SHP77 treated with DMSO at 0.1 percent for 48 hours (cell line): ENCODE measurements around the gene TET2.
"Not testable (repeated sequence)": the region's sequence is repeated elsewhere in the genome, so short reads cannot be mapped to it uniquely, and the experiment has no call there.

ENCODE experiments used
- DNase-seq: peaks from one replicate; lab custom pipeline; 2025; lab: John Stamatoyannopoulos, UW

Gene TET2

DNA sequence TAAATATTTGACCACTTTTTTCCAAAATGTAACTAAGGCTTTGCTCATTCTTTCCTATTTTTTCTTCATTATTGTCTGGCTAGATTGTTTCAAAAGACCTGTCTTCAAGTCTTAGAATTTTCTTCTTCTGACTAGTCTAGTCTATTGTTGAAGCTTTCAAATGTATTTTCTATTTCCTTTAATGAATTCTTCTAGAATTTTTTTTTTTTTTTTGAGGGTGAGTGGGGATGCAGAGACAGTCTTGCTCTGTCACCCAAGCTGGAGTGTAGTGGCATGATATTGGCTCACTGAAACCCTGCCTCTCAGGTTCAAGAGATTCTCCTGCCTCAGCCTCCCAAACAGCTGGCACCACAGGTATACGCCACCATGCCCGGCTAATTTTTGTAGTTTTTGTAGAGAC, 141.4 kb downstream of the TET2 start:
- DNase-seq = no peak

DNA sequence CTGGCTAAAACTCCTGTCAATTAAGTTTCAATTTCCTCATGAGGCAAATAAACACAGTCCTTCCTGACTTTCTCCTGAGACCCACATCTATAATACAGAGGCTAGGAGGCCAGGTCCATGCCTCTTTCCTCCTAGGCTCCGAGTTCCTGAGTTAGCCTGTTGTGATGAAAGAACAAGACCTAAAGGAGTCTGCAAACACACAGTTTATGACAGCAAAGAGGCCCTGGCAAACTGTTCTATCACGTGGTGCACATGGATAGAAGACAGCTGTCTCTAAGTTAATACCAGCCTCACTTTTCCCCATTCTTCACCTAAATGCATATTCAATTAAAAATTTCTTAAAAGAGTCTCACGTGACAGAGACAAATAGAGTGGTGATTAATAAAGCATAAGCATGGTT, 145.2 kb downstream of the TET2 start:
- no peak for DNase-seq

DNA sequence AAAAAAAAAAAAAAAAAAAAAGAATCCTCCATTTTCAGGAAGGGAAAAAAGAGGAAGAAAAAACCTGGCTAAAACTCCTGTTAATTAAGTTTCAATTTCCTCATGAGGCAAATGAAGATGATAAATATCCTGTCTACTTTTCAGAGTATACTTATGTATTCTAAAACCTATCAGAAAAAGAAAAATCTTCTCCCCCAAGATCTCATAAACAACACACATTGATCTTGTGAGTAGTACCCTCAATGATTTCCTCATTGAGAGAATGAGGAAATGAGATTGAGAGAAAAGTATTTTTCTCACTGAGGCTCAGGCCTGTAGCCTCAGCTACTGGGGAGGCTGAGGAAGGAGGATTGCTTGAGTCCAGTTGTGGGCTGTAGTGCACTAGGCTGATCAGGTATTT, 146.7 kb downstream of the TET2 start:
- DNase-seq = no peak

DNA sequence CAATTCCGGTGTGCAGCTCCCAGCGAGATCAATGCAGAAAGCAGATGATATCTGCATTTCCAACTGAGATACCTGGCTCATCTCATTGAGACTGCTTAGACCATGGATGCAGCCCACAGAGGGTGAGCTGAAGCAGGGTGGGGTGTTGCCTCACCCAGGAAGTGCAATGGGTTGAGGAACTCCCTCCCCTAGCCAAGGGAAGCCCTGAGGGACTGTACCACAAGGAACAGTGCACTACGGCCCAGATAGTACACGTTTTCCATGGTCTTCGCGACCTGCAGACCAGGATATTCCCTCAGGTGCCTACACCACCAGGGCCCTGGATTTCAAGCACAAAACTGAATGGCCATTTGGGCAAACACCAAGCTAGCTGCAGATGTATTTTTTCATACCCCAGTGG, 150.0 kb downstream of the TET2 start:
- DNase-seq = no peak

DNA sequence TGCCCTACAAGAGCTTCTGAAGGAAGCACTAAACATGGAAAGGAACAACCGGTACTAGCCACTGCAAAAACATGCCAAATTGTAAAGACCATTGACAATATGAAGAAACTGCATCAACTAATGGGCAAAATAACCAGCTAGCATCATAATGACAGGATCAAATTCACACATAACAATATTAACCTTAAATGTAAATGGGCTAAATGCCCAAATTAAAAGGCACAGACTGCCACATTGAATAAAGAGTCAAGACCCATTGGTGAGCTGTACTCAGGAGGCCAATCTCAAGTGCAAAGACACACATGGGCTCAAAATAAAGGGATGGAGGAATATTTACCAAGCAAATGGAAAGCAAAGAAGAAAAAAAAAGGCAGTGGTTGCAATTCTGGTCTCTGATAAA, 152.4 kb downstream of the TET2 start:
- not testable (repeated sequence) for DNase-seq

DNA sequence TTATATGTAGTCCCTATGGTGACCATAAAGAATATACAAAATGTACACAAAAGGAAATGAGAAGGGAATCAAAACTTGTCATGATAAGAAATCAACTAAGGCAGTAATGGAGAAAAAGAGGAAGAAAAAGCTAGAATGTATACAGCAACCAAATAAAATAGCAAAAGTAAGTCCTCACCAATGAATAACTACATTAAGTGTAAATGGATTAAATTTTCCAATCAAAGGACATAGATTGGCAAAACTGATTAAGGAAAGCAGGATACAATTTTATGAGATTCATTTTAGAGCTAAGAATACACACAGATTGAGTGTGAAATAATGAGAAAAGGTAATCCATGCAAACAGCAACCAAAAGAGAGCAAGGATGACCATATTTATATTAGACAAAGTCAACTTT, 157.4 kb downstream of the TET2 start:
- DNase-seq = no peak

DNA sequence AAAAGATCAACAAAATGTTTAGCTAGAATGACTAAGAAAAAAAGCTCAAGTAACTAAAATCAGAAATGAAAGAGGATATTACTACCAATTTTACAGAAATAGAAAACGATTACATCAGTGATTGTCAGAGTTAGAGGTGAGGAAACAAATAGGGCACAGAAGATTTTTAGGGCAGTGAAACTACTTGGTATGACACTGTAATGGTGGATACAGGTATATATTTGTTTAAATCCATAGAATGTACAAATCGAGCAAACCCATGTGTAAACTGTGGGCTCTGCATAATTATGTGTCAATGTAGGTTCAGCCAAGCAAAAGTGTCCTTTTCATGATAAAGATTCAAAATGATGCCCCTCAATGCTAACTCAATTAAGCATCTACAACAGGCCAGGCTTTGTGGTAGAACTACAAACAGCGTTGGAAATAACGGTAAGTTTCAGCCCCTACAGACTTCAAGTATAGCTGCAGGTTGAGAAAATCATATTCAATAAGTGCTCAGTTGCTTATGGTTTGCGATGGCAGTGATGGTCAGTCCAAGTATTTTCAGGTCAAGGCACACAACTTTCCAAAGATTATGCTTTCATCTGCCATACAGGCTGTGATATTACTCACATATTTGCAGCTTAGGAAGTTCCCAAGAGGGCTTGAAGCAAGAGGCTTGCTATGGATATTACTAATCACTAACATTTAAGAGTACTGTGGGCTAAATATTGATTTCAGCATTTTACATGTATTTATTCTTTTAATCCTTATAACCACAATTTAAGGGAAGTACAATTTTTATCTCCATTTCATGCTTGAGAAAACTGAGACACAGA, 158.6 kb downstream of the TET2 start:
- no peak for DNase-seq

DNA sequence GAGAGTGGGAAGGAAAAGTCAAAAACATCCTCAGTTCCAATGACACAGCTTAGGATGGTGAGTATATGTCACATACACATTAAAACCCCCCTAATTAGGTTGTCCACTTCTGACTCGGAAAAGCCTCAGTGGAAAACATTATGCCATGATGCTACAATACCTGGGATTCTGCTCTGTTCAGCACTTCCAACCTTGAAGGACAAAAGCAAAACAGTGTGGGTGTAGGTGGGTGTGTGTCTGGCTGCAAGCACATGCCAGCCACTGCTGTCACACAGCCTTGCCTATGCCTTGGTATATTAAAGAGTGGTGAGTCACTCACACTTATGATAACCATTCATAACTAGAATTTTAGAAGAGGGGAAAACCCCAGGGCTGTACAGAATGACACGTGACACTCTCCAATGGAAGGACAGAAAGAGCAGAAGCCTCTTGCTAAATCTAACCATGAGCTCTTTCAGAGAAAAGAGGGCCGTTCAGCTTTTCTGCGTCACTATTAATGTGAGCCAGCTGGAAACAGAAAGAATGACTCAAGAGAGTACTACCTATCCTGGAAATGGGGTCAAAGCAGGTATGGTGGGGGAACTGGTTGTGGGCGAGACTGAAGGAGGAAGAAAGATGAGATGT, 159.6 kb downstream of the TET2 start:
- DNase-seq = no peak

DNA sequence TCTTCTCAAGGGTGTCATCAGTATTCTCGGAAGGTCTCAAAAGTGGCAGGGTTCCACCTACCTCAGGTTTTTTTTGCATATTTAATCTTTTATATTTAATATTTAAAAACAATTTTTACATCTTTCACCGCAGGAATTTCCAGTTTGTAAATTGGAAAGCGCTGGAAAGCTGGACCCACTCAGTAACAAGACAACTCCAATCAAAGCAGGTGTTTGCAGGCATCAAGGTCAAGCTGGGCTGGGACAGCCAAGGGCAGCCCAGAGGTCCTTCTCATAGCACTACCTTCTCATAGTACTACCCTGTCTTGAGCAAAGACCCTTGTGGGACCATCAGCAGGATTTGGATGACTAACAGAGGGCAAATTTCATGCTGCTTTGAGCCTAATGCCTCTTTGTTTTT, 160.1 kb downstream of the TET2 start:
- DNase-seq = no peak

DNA sequence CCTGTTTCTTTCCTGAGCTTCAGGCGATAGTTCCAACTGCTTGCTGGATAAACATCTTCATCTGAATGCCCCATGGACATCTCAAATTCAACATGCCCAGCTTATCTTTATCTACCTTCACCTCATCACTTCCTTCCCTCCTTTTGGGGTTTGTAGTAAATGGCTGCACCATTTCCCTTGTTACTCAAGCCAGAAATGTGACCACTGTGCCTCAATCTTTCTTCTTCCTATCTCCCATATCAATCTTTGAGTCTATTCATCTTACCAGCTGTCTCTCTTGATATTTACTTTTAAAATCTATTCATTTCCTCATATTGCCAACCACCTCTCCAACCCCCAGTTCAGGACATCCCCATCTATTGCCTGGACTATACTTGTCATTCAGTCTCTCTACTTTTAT, 171.8 kb downstream of the TET2 start:
- no peak for DNase-seq

DNA sequence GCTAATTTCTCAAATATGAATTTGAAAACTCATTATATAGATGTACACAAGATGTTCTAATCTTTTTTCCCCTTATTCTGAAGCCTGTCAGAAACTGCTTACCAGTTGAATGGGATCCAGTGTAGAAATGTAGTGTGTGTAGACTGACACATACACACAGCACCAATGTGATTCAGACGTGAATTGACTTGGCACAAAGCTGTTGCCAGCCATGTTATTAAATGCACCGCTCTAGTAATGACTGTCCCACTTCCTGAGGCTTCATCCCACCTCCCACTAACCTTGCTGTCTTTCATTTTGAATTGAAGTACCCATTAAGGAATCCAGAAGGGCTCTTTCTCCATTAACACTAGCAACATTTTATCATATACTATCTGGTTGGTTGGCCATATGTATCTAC, 180.5 kb downstream of the TET2 start:
- no peak for DNase-seq

DNA sequence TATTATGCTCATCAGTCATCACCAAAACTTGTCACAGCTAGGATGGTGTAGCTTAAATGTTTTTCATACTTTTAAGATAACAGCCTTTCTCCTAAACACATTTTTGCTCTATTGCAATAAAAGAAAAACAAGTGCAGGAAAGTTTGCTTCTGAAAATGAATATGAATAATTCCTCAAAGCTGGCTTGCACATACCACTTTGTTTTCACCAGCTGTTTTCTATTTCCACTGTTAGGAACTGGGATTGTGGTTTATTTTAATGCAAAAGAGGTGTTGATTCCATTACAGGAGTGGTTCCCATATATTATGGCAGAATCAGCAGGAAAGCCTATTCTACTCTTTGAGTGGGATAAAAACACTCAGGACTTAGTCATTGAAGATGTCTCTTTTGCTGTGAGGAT, 181.3 kb downstream of the TET2 start:
- no peak for DNase-seq

DNA sequence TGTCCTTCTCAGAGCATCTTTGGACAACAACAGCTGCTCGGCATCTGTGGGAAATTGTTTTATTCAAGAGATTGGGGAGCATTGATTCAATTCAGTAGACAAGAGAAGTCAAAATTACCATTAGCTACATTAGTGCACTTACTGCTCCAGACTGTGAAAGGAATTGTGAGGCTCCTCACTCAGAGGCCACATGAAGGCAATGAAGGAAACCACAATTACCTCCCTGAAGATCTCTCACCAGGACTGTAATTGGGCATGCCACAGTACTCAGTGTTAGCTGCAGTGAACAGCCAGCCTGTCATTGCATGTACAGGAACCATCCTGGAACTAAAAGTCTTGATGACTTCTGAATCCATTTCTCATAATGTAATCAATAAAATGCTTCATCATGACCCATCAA, 182.4 kb downstream of the TET2 start:
- no peak for DNase-seq
